ENCODE measurements around the gene NDUFA11. TPM values are rescaled to one million over a fixed set of nuclear protein-coding genes. Genes with fewer than 3 reads are reported as not detected.

The NDUFA11 gene
- total RNA-seq, 1 experiment from 2014 or later = 143 TPM

GRCh38 chr19:5943623-5944022 is 40.0 kb upstream of the NDUFA11 start:
- H3K36me3 Mint-ChIP-seq (ENCODE audit: insufficient read depth, unreplicated experiment) = peaks cover 5% of the 10 kb centered on the region
- H3K4me1 Mint-ChIP-seq (ENCODE audit: low read depth, unreplicated experiment) = no peaks in the 10 kb centered on the region
- no peak for DNase-seq
- H3K27me3 Mint-ChIP-seq (ENCODE audit: unreplicated experiment) = no peaks in the 10 kb centered on the region
- no TSS peak for BruUV-seq (replicated peaks)
- H3K9me3 Mint-ChIP-seq (ENCODE audit: low read depth, unreplicated experiment) = no peaks in the 10 kb centered on the region
- H3K4me3 Mint-ChIP-seq (ENCODE audit: low read depth, unreplicated experiment) = no peak overlapping the region
- TF ChIP-seq, protein P1, sequence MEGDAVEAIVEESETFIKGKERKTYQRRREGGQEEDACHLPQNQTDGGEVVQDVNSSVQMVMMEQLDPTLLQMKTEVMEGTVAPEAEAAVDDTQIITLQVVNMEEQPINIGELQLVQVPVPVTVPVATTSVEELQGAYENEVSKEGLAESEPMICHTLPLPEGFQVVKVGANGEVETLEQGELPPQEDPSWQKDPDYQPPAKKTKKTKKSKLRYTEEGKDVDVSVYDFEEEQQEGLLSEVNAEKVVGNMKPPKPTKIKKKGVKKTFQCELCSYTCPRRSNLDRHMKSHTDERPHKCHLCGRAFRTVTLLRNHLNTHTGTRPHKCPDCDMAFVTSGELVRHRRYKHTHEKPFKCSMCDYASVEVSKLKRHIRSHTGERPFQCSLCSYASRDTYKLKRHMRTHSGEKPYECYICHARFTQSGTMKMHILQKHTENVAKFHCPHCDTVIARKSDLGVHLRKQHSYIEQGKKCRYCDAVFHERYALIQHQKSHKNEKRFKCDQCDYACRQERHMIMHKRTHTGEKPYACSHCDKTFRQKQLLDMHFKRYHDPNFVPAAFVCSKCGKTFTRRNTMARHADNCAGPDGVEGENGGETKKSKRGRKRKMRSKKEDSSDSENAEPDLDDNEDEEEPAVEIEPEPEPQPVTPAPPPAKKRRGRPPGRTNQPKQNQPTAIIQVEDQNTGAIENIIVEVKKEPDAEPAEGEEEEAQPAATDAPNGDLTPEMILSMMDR (IDR thresholded peaks at IDR 0.05; ENCODE audit: unreplicated experiment) = no peak
- CTCF ChIA-PET = no interaction called here
- intact Hi-C loops (cut with micrococcal nuclease; ENCODE audit: unreplicated experiment) = no loop called here
- no peak overlapping the region for H3K27ac Mint-ChIP-seq (ENCODE audit: unreplicated experiment)

DNA sequence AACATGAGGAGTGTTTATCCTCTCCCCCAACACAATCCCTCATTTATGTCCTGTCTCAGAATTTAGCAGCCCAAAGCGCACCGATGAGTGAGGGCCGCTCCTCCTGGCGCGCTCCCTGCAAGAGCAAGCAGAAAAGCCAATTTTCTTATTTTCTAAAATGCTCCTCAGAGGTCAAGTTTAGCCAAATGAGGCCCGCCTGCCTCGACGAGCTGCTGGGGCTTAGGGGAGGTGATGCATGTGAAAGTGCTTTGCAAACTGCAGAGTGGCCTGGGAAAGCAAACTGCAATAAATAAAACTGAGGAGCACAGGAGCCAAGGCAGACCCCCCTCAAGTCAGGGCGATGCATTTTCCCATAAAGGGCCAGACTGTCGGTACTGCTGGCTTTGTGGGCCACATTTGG is 39.5 kb upstream of the NDUFA11 start:
- no peaks in the 10 kb centered on the region for H3K9me3 Mint-ChIP-seq (ENCODE audit: low read depth, unreplicated experiment)
- H3K4me3 Mint-ChIP-seq (ENCODE audit: low read depth, unreplicated experiment) = no peak overlapping the region
- CTCF ChIA-PET = interaction anchor here (0.7 kb wide), 1 partner anchor 33 kb away, joined by 4 read pairs; no protein-coding TSS in a partner anchor

DNA sequence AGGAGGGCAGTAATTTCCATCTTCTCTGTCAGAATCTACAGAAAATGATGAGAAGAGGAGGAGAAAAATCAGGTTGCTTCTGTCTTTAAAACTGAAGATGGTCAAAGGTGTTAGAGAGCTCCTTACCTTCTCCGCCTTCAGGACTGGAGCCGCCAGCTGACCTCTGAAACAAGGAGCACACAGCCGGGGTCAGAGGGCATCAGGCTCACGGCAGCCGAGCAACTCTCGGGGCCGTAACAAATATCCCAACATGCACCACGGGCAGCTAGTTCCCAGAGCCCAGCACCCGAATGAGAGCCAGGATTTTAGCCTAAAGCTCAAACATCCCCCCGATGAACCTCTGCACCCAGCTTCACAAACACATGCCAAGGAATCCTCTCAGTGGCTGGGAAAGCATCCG is 38.1 kb upstream of the NDUFA11 start:
- intact Hi-C loops (cut with micrococcal nuclease; ENCODE audit: unreplicated experiment) = no loop called here
- no TSS peak for BruUV-seq (replicated peaks)
- Mint-ChIP-seq H3K4me3 (ENCODE audit: low read depth, unreplicated experiment) (no peak overlapping the region), H3K27me3 (ENCODE audit: unreplicated experiment) (no peaks in the 10 kb centered on the region), H3K27ac (ENCODE audit: unreplicated experiment) (no peak overlapping the region), H3K36me3 (ENCODE audit: insufficient read depth, unreplicated experiment) (peaks cover 16% of the 10 kb centered on the region), H3K9me3 (ENCODE audit: low read depth, unreplicated experiment) (no peaks in the 10 kb centered on the region), H3K4me1 (ENCODE audit: low read depth, unreplicated experiment) (no peaks in the 10 kb centered on the region)
- TF ChIP-seq, protein P1 (IDR thresholded peaks at IDR 0.05; ENCODE audit: unreplicated experiment) = no peak
- CTCF ChIA-PET = no interaction called here
- DNase-seq = no peak

More for the DNA sequence above, 39.5 kb upstream of the NDUFA11 start:
- H3K27ac Mint-ChIP-seq (ENCODE audit: unreplicated experiment) = no peak overlapping the region
- TF ChIP-seq, protein P1 (IDR thresholded peaks at IDR 0.05; ENCODE audit: unreplicated experiment) = no peak
- H3K4me1 Mint-ChIP-seq (ENCODE audit: low read depth, unreplicated experiment) = no peaks in the 10 kb centered on the region
- no TSS peak for BruUV-seq (replicated peaks)
- H3K36me3 Mint-ChIP-seq (ENCODE audit: insufficient read depth, unreplicated experiment) = peaks cover 11% of the 10 kb centered on the region
- intact Hi-C loops (cut with micrococcal nuclease; ENCODE audit: unreplicated experiment) = no loop called here
- no peaks in the 10 kb centered on the region for H3K27me3 Mint-ChIP-seq (ENCODE audit: unreplicated experiment)
- no peak for DNase-seq

DNA sequence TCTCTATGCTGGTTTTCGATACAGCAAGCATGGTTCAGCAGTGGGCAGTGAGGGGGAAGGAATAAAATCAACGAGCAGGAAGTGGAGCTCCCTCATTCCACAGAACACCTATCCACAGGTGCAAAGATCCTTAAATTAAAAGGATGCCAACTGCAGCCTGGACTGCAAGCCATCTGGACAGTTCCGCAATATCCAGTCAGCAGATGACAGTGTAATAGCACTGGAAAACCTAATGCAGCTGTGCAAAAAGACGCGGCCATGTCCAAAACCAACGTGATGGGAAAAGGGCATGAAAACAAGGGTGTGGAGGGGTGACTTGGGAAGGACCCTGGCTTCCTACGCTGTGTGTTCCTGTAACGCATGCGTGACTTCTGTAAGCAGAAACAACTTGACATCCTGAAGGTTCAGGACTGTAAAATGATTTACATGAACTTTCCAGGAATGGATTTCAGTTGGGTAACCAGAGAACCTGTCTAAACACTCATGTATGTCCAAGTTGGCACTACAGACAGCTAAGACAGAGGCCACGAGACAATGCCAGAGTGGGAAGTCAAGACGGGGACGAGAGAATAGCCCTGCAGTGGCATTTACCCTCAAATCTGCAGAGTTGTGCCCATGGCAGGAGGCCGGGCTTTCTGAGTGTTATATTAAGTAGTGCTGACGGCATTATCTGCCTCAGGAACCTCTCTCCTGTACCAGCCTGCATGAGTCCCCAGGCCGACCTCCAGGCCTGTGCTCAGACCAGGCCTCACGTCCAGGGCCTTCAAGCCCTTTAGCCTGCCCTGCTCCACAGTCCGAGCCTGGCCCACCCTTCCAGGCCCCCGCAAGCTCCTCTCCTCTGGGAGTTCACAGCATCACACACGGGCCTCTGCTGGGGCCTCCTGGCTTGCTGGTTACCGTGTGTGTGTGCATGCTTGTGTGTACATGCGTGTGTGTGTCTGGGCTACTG is 36.9 kb upstream of the NDUFA11 start:
- Mint-ChIP-seq H3K36me3 (ENCODE audit: insufficient read depth, unreplicated experiment) (peaks cover 12% of the 10 kb centered on the region), H3K4me1 (ENCODE audit: low read depth, unreplicated experiment) (no peaks in the 10 kb centered on the region), H3K9me3 (ENCODE audit: low read depth, unreplicated experiment) (no peaks in the 10 kb centered on the region), H3K27ac (ENCODE audit: unreplicated experiment) (no peak overlapping the region), H3K4me3 (ENCODE audit: low read depth, unreplicated experiment) (no peak overlapping the region), H3K27me3 (ENCODE audit: unreplicated experiment) (no peaks in the 10 kb centered on the region)
- DNase-seq = no peak
- TF ChIP-seq, protein P1 (IDR thresholded peaks at IDR 0.05; ENCODE audit: unreplicated experiment) = no peak
- CTCF ChIA-PET = interaction anchor here (0.6 kb wide), 1 partner anchor 17 kb away, joined by 3 read pairs; no protein-coding TSS in a partner anchor
- intact Hi-C loops (cut with micrococcal nuclease; ENCODE audit: unreplicated experiment) = no loop called here
- no TSS peak for BruUV-seq (replicated peaks)

All from Calu3 (cell line).